Measurements from ENCODE around the gene TULP1. TPM values are rescaled to one million over a fixed set of nuclear protein-coding genes. Genes with fewer than 3 reads are reported as not detected.

Gene TULP1
- total and polyA plus RNA-seq, 2 of the 8 experiments (the other 6 are each of a cell fraction or from before 2014, with no cell fraction given) = 3.2 to 6.8 TPM

DNA sequence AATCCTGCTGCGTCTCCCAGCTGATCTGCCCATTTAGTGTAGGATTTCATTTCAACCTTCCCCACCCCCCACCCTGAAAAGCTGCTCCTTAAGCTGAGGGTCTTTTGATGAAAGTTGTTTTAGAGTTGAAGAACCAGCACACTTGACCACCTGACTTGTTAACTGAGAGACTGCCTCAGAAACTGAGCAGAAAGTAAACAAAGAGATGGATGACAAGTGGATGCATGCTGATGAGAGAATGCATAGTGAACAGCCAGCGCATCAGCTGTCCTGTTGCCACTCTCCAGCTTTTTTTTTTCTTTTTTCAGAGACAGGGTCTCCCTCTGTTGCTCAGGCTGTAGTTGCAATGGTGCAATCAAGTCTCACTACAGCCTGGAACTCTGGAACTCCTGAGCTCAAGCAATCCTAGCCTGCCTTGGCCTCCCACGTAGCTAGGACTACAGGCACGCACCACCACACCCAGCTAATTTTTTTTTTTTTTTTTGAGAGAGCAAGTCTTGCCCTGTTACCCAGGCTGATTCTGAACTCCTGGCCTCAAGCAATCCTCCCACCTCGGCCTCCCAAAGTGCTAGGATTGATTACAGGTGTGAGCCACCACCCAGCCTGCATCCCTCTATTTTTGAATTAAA is 35.0 kb downstream of the TULP1 start (continued):
- TF ChIP-seq TCF12 (IDR thresholded peaks at IDR 0.05; ENCODE audit: low read depth, low read length) (no peak), CBX8 (IDR thresholded peaks at IDR 0.05; ENCODE audit: borderline replicate concordance, low read depth, low read length) (no peak), EZH2 (IDR thresholded peaks at IDR 0.05; ENCODE audit: low read depth, low read length, severe bottlenecking) (no peak)
- TF ChIP-seq, protein P1, sequence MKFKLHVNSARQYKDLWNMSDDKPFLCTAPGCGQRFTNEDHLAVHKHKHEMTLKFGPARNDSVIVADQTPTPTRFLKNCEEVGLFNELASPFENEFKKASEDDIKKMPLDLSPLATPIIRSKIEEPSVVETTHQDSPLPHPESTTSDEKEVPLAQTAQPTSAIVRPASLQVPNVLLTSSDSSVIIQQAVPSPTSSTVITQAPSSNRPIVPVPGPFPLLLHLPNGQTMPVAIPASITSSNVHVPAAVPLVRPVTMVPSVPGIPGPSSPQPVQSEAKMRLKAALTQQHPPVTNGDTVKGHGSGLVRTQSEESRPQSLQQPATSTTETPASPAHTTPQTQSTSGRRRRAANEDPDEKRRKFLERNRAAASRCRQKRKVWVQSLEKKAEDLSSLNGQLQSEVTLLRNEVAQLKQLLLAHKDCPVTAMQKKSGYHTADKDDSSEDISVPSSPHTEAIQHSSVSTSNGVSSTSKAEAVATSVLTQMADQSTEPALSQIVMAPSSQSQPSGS (IDR thresholded peaks at IDR 0.05; ENCODE audit: low read length) = no peak
